ENCODE data around the gene AGFG2.
"Not testable (repeated sequence)": the region's sequence is repeated elsewhere in the genome, so short reads cannot be mapped to it uniquely, and the experiment has no call there.

The AGFG2 gene

GRCh38 chr7:100521076-100521475 is 17.9 kb upstream of the AGFG2 start:
- no peak for DNase-seq (ENCODE audit: low read depth in 2 of 2)

GRCh38 chr7:100521909-100522593 is 17.0 kb upstream of the AGFG2 start:
- DNase-seq (ENCODE audit: low read depth in 2 of 2), result not testable (repeated sequence)

DNA sequence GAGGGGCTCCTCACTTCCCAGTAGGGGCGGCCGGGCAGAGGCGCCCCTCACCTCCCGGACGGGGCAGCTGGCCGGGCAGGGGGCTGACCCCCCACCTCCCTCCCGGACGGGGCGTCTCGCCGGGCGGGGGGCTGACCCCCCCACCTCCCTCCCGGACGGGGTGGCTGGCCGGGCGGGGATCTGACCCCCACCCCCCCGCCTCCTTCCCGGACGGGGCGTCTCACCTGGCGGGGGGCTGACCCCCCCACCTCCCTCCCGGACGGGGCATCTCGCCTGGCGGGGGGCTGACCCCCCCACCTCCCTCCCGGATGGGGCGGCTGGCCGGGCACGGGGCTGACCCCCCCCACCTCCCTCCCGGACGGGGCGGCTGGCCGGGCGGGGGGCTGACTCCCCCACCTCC is 15.8 kb upstream of the AGFG2 start:
- not testable (repeated sequence) for DNase-seq (ENCODE audit: low read depth in 2 of 2)

GRCh38 chr7:100528108-100528866 is 10.7 kb upstream of the AGFG2 start:
- not testable (repeated sequence) for DNase-seq (ENCODE audit: low read depth in 2 of 2)

DNA sequence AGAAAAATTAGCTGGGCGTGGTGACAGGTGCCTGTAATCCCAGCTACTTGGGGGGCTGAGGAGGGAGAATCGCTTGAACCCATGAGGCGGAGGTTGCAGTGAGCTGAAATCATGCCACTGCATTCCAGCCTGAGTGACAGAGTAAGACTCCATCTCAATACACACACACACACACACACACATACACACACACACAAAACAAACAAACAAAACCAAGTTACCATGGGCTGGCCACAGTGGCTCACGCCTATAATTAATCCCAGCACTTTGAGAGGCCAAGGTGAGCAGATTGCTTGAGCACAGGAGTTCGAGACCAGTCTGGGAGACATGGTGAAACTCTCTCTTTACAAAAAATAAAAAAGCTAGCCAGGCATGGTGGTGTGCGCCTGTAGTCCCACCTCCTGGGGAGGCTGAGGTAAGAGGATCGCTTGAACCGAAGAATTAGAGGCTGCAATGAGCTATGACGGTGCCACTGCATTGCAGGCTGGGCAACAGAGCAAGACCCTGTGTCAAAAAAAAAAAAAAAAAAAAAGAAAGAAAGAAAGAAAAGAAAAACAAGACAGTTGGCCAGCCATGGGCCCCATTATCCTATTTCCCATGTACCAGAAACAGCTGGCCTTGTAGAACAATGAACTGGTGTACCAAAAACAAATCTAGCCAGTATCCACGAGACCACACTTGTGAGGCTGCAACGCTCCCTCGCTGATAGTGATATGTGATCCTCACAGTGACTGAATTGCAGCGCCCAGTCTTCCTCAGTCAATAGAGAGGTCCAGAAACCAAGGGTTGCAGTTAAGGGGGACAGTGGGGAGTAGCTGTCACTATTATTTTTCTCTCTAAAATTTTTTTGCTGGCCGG is 6.6 kb upstream of the AGFG2 start:
- no peak for DNase-seq (ENCODE audit: low read depth in 2 of 2)

DNA sequence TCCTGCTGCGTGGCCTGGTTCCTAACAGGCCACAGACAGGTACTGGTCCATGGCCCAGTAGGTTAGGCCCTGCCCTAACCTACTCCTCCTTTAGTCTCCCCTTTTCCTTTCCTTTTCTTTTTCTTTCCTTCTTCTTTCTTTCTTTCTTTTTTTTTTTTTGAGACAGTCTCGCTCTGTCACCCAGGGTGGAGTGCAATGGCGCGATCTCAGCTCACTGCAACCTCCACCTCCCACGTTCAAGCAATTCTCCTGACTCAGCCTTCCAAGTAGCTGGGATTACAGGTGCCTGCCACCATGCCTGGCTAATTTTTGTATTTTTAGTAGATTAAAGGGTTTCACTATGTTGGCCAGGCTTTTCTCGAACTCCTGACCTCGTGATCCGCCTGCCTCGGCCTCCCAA is 3.0 kb upstream of the AGFG2 start:
- not testable (repeated sequence) for DNase-seq (ENCODE audit: low read depth in 2 of 2)

- not testable (repeated sequence) for DNase-seq (ENCODE audit: low read depth in 2 of 2)
Measured at GRCh38 chr7:100536695-100537094, 2.3 kb upstream of the AGFG2 start.

GRCh38 chr7:100538348-100538653 is 702 bp upstream of the AGFG2 start:
- DNase-seq (ENCODE audit: low read depth in 2 of 2), result no peak

GRCh38 chr7:100539436-100540006 is 518 bp downstream of the AGFG2 start:
- DNase-seq (ENCODE audit: low read depth in 2 of 2), result no peak

DNA sequence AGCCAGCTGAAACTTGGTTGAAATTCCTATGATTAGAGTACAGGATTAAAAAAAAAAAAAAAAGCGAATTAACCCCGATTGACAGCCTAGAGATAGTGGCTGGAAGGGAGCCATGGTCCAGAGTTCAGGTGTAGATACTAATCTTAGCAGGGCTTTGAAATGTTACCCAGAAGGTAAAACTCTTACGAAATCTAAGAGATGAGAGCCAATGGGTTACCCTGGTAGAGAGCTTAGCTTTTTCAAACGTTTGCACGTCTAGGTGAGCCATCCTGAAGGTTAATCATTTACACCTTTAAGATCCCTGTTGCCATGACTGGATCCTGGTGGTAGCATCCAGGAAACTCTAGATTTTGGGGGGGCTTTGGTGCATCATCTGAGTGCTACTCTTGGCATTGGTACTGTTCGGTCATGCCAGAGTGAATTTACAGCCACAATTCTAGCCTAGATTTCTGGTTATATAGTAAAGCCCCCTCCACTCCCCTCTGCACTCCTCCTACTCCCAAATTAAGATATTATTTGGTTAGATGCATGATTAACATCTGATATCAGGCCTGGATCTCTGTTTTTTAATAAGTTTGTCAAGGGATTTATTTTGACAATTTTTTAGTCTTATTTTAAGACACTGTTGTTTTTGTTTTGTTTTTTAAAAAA is 1.2 kb downstream of the AGFG2 start:
- DNase-seq (ENCODE audit: low read depth in 2 of 2), result no peak

DNA sequence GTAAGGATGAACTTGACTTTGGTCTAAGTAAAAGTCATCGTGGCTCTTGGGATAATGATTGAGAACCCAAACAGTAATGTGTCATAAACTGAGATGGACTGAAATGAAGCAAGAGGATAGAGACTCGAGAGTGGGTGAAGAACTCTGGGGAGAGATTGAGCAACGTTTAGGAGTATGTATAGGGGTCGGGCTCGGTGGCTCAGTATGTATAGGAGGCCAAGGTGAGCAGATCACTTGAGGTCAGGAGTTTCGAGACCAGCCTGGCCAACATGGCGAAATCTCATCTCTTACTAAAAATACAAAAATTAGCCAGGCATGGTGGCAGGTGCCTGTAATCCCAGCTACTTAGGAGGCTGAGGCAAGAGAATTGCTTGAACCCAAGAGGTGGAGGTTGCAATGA is 2.3 kb downstream of the AGFG2 start:
- not testable (repeated sequence) for DNase-seq (ENCODE audit: low read depth in 2 of 2)

DNA sequence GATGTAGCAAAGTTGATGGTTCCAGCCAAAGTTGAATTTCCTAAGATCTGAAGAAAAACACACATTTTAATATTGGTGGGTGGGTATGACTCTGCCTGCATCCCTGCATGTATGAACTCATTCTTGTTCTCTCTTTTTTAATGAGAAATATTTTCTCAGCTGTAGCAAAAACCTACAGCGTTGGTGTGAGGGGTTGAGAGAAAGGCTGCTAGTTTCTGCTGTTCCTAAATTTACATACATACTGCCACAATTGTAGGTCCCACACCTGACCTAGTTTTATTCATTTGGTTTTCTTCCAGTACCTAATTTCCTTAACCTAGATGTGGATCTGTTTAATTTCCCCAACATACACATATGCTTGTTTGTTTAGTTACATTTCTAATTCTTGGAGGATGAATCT is 4.6 kb downstream of the AGFG2 start:
- no peak for DNase-seq (ENCODE audit: low read depth in 2 of 2)

DNA sequence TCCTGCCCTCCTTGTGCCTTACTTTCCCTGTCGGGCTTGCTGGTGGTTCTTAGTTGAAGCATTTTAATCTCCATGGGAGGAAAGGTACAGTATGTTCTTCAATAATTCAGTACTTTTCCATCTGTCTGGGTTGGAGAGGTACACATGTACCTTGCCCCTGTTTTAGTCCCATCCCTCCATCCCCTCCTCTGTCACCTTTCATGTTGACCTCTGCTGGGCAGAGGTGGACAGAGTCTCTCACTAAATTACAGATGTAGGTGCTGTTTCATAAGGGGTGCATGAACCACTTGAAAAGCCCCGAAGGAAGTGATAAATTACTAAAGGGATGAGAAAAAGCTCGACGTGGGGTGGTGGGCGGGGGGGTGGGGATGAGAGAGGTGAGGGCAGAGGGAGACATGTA is 5.4 kb downstream of the AGFG2 start:
- no peak for DNase-seq (ENCODE audit: low read depth in 2 of 2)

- no peak for DNase-seq (ENCODE audit: low read depth in 2 of 2)
Measured at GRCh38 chr7:100544967-100545359, 6.0 kb downstream of the AGFG2 start.

DNA sequence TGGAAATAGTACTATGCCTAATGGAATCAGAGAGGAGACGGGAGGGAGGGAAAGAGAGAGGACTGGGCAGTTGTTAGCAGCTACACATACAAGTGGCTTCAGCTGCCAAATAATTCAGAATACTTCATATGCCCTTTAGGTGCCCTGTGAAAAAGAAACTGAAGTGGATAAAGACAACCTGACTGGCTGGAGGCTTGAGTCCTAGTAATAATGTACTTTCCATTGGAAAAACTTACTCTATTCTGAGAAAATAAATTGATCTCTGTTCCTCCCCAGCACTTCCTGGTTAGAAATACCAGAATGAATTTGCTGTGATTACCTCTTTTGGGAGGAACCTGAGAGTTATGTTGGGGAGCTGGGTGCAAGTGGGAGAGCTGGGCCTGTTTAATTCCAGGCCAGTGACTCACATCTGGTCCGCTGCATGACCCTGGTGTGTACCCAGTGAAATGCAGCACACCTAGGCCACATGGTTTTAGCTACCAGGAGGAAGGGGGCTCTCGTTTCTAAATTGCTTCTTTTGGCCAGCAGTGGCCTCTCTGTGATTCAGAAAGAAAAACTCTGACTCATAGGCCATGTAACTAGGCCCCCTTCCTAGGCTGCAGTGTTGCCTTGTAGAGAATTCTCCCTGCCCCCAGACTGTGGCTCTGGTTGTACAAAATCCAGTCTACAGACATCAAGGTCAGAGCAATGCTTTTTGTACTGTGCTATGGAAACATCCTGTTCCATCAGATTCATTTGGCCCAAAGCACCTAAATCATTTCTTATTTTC is 6.5 kb downstream of the AGFG2 start:
- DNase-seq (ENCODE audit: low read depth in 2 of 2), result peak; percentile 66 to 73

- no peak for DNase-seq (ENCODE audit: low read depth in 2 of 2)
Measured at GRCh38 chr7:100546129-100546925, 7.3 kb downstream of the AGFG2 start.

GRCh38 chr7:100546926-100547800 is 8.2 kb downstream of the AGFG2 start:
- no peak for DNase-seq (ENCODE audit: low read depth in 2 of 2)

GRCh38 chr7:100547872-100548271 is 8.9 kb downstream of the AGFG2 start:
- DNase-seq (ENCODE audit: low read depth in 2 of 2), result no peak

- peak in 1 of 2 experiments; percentile 24 for DNase-seq (ENCODE audit: low read depth in 2 of 2)
Measured at GRCh38 chr7:100548446-100548845, 9.4 kb downstream of the AGFG2 start.
